ENCODE results near the gene OR14A2. TPM values are rescaled to one million over a fixed set of nuclear protein-coding genes. Genes with fewer than 3 reads are reported as not detected.

Gene OR14A2
- not detected in 2 replicates for total RNA-seq

DNA sequence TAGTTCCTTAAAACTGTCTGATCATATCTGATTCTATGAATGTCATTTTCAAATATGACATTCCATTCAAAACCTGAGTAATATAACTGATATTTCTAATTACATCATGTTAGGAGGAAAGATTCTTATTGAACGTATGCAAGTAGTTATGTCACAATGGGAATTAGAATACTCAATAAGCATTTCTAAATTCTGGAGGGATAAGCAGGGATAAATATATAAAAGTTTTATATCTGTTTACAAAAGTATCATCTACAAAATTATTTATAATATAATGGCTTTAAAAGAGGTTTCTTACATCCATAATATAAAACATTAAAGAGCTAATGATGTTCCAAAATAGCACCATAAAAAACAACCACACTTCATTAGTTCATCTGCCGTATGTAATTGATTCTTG is at the start of gene OR14A2:
Gene OR14A2, minus strand, starts transcription at position 101 of the 400 bp plus-strand sequence.

GRCh38 chr1:247760456-247760855 is 12.5 kb upstream of the OR14A2 start, which contains the start of gene OR1C1:
Gene OR1C1, minus strand, starts transcription at chr1:247760556. Its CDS starts 2,150 bp downstream, at chr1:247758406.

DNA sequence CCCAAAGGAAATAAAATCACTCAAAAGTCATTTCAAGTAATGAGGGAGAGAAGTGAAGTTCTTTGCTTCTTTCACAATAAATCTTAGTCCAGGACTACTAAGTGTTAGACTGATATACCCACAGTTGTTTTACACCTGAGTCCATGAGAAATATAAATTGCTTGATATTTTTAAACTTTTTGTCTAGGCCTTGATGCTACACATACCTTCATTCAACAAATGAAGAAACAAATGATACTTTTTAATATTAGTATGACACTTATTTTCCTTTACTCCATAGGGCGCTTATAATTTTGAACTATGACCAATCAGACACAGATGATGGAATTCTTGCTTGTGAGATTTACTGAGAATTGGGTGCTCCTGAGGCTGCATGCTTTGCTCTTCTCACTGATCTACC is 9.6 kb downstream of the OR14A2 start, which contains the start of gene OR14K1:
Gene OR14K1, plus strand, starts transcription at position 301 of the 400 bp plus-strand sequence. Its CDS starts 0 bp downstream, at position 301.

DNA sequence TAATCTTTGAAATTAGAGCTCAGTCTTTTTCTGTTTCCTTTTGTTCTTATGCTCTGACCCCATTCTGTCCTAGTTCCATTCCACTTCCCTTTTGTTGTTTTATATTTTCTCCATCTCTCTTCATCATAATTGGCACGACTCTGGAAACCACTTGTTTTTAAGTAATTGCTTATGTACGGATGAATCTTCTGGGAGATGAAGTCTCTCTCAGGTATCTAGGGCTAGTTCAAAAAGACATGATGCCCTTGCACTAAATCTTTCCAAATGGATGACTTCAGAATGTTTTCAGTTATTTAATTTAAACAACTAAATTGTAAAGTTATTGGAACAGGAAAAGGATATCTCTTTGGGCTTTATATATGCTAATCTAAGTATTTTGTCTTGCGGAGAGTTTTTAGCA is 31.4 kb downstream of the OR14A2 start, which contains the start of gene OR6F1:
Gene OR6F1, minus strand, starts transcription at position 101 of the 400 bp plus-strand sequence. CDS start 3,891 bp downstream, outside the sequence.

DNA sequence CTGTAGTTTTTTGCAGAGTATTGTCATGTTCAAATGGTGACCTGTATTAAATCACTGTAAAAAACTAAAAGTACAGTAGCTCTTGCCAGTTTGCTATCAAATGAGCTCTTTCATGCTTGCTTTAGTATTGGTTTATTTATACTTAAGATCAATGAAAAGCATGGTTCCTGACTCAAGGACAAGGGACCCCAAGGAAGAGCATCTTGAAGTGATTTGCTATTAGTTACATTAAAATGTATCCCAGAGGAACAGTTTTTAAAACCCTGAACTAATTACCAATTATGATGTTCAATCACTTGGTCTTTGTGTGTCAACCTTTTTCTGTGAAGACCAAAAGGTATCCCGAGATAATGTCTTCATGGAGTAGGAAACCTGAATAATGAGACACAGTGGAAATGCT is 68.3 kb downstream of the OR14A2 start, which contains the start of gene OR13G1:
Gene OR13G1, minus strand, starts transcription at position 101 of the 400 bp plus-strand sequence. CDS start 6,698 bp downstream, outside the sequence.

Other genes starting within 250 kb of the OR14A2 start
- gene OR2C3, start 211.7 kb downstream of the OR14A2 start, total RNA-seq = not detected in 2 replicates
- gene GCSAML, start 199.0 kb downstream of the OR14A2 start, total RNA-seq = 0.11 TPM in 1 of 2 replicates, not detected in the other
- gene OR2G2, start 159.8 kb downstream of the OR14A2 start, total RNA-seq = not detected in 2 replicates
- gene OR2G3, start 142.6 kb downstream of the OR14A2 start, total RNA-seq = not detected in 2 replicates
- not detected in 2 replicates for gene OR13G1, start 68.4 kb downstream of the OR14A2 start, total RNA-seq
- not detected in 2 replicates for gene OR6F1, start 31.5 kb downstream of the OR14A2 start, total RNA-seq
- 0.11 TPM in 1 of 2 replicates, not detected in the other for gene OR14K1, start 9.5 kb downstream of the OR14A2 start, total RNA-seq
- not detected in 2 replicates for gene OR1C1, start 12.4 kb upstream of the OR14A2 start, total RNA-seq
- gene OR14A16, start 76.0 kb upstream of the OR14A2 start, total RNA-seq = not detected in 2 replicates
- not detected in 2 replicates for gene OR11L1, start 93.8 kb upstream of the OR14A2 start, total RNA-seq
- 0.33 and 0.43 TPM in 2 replicates for gene TRIM58, start 109.0 kb upstream of the OR14A2 start, total RNA-seq
- 0.09 and 0.33 TPM in 2 replicates for gene OR2W3, start 147.4 kb upstream of the OR14A2 start, total RNA-seq
- not detected in 2 replicates for gene OR2T8, start 172.1 kb upstream of the OR14A2 start, total RNA-seq
- gene OR2AJ1, start 176.7 kb upstream of the OR14A2 start, total RNA-seq = not detected in 2 replicates
- not detected in 2 replicates for gene OR2L8, start 200.7 kb upstream of the OR14A2 start, total RNA-seq
- not detected in 2 replicates for gene OR2AK2, start 217.1 kb upstream of the OR14A2 start, total RNA-seq